HG03565 (cell line): ENCODE data around the gene FBXW8.

Experiments used
- ATAC-seq: cut with Tn5 transposase; IDR thresholded peaks from one replicate; pipeline ENCODE4 v1.9.1; 2021; ENCODE audit warnings: mild to moderate bottlenecking, moderate library complexity; ENCODE audit not compliant: unreplicated experiment

Gene FBXW8

GRCh38 chr12:117069926-117070900 is 159.5 kb downstream of the FBXW8 start:
- no peak for ATAC-seq

GRCh38 chr12:117071009-117071408 is 160.3 kb downstream of the FBXW8 start:
- no peak for ATAC-seq

GRCh38 chr12:117072106-117072505 is 161.4 kb downstream of the FBXW8 start:
- ATAC-seq = no peak

- no peak for ATAC-seq
Observed at GRCh38 chr12:117072736-117073490, 162.2 kb downstream of the FBXW8 start.

GRCh38 chr12:117073611-117074010 is 162.9 kb downstream of the FBXW8 start:
- ATAC-seq = no peak

GRCh38 chr12:117076410-117077372 is 165.9 kb downstream of the FBXW8 start:
- ATAC-seq = no peak

GRCh38 chr12:117079487-117079886 is 168.7 kb downstream of the FBXW8 start:
- ATAC-seq = no peak

GRCh38 chr12:117080661-117081144 is 170.0 kb downstream of the FBXW8 start:
- no peak for ATAC-seq
